GM18505 (cell line): ENCODE data around the gene MTARC2.

Experiments used
- ATAC-seq: cut with Tn5 transposase; IDR thresholded peaks from one replicate; pipeline ENCODE4 v1.9.1; 2021; ENCODE audit not compliant: unreplicated experiment
- POLR2A ChIP-seq: IDR thresholded peaks from 4 replicates; pipeline ENCODE4 v1.6.1; 2011; ENCODE audit warnings: borderline replicate concordance; ENCODE audit not compliant: insufficient read depth, insufficient read length; ENCODE audit errors: extremely low read depth

MTARC2 gene

GRCh38 chr1:220747437-220748088 is 559 bp upstream of the MTARC2 start:
- TF ChIP-seq POLR2A, result no peak
- no peak for ATAC-seq

GRCh38 chr1:220748936-220749335 is 814 bp downstream of the MTARC2 start:
- no peak for TF ChIP-seq POLR2A
- ATAC-seq, result no peak

GRCh38 chr1:220750131-220750515 is 2.0 kb downstream of the MTARC2 start:
- no peak for ATAC-seq
- no peak for TF ChIP-seq POLR2A

GRCh38 chr1:220751111-220751510 is 3.0 kb downstream of the MTARC2 start:
- ATAC-seq, result no peak
- TF ChIP-seq POLR2A, result no peak

GRCh38 chr1:220754212-220754917 is 6.2 kb downstream of the MTARC2 start:
- no peak for TF ChIP-seq POLR2A
- ATAC-seq, result no peak

- no peak for TF ChIP-seq POLR2A
Measured at GRCh38 chr1:220754918-220755295, 6.8 kb downstream of the MTARC2 start.

GRCh38 chr1:220755309-220755708 is 7.2 kb downstream of the MTARC2 start:
- no peak for ATAC-seq

More at GRCh38 chr1:220754918-220755295, 6.8 kb downstream of the MTARC2 start:
- ATAC-seq, result no peak

GRCh38 chr1:220757441-220757840 is 9.3 kb downstream of the MTARC2 start:
- no peak for TF ChIP-seq POLR2A
- ATAC-seq, result no peak

More at GRCh38 chr1:220755309-220755708, 7.2 kb downstream of the MTARC2 start:
- TF ChIP-seq POLR2A, result no peak

- no peak for TF ChIP-seq POLR2A
- no peak for ATAC-seq
Measured at GRCh38 chr1:220759147-220759546, 11.0 kb downstream of the MTARC2 start.

GRCh38 chr1:220761688-220762427 is 13.7 kb downstream of the MTARC2 start:
- no peak for TF ChIP-seq POLR2A
- no peak for ATAC-seq

- TF ChIP-seq POLR2A, result no peak
- no peak for ATAC-seq
Measured at GRCh38 chr1:220764757-220765156, 16.6 kb downstream of the MTARC2 start.

GRCh38 chr1:220767312-220768125 is 19.4 kb downstream of the MTARC2 start:
- ATAC-seq, result no peak
- no peak for TF ChIP-seq POLR2A

- ATAC-seq, result no peak
Measured at GRCh38 chr1:220768126-220768601, 20.0 kb downstream of the MTARC2 start.

More at GRCh38 chr1:220768126-220768601, 20.0 kb downstream of the MTARC2 start:
- no peak for TF ChIP-seq POLR2A
